ENCODE data around the gene RNF40.
A peak's percentile ranks its signal among the peaks of the same experiment; 100 is the strongest.

RNF40 gene

GRCh38 chr16:30761928-30762902 lies at the start of gene RNF40, which contains the start of gene CFAP119:
Gene RNF40 (plus strand): TSS chr16:30762322. CDS start chr16:30762546, 224 bp downstream.
Gene CFAP119 (minus strand): TSS chr16:30762062. CDS start chr16:30761748, 314 bp downstream.
- Histone ChIP-seq H3K4me3 (ENCODE audit: low read depth in 1 of 2, low read length in 2 of 2) (peak within 1 kb of the TSS; percentile 93 to 95), H3K27me3 (ENCODE audit: low read depth, low read length) (no peaks in the 10 kb centered on the region), H3K4me1 (ENCODE audit: control insufficient read depth in 1 of 2, insufficient read depth in 2 of 2, low read length in 2 of 2) (peaks cover 9 to 26% of the 10 kb centered on the region in 2 donors), H3K36me3 (ENCODE audit: control insufficient read depth in 1 of 2, insufficient read depth in 2 of 2, low read length in 2 of 2) (peaks cover 33 to 46% of the 10 kb centered on the region in 2 donors), H3K9me3 (ENCODE audit: control insufficient read depth in 1 of 2, low read length in 2 of 2) (no peaks in the 10 kb centered on the region), H3K27ac (ENCODE audit: low read length) (peak within 1 kb of the TSS; percentile 92)

DNA sequence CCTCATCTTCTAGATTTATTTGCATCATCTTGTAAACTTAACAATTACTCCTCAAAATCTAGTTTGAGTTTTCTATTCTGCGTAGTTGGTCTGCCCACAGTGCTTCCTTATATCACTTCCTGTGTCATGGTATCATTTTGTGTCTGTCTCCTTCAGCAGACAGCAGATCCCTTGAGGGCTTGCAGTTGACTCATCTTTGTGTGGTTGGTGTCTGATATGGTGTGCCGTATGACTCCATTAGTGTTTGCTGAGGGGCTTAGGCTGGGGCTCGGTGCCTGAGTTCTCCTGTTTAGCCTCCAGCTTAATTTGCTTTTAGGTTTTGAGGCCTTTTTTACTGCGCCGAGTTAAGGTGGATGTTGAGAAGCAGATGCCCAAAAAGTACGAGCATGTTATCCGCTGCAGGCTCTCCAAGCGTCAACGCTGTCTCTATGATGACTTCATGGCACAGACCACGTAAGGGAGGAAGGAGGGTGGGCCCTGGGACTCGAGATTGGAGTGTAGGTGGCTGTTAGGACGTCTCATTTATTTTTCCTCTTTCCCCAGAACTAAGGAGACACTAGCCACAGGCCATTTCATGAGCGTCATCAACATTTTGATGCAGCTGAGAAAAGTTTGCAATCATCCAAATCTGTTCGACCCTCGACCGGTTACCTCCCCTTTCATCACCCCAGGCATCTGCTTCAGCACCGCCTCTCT lies 46.2 kb upstream of the RNF40 start:
- Histone ChIP-seq H3K27ac (ENCODE audit: low read length) (no peak overlapping the region), H3K36me3 (ENCODE audit: control insufficient read depth in 1 of 2, insufficient read depth in 2 of 2, low read length in 2 of 2) (peaks cover 62 to 83% of the 10 kb centered on the region in 2 donors)

DNA sequence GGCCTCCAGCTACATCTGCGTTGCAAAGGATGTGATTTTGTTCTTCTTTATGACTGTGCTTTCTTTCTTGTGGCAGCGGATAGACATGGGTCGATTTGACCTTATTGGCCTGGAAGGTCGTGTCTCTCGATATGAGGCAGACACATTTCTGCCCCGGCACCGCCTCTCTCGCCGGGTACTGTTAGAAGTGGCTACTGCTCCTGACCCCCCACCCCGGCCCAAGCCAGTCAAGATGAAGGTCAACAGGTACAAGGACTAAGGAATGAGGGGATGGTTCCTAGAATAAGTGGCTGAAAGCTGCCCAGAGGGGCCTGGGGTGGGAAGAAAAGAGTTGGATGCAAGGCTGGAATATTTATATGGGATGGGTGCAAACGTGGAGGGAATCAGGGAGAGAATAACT lies 42.0 kb upstream of the RNF40 start:
- Histone ChIP-seq H3K4me3 (ENCODE audit: low read depth in 1 of 2, low read length in 2 of 2) (no peak overlapping the region), H3K36me3 (ENCODE audit: control insufficient read depth in 1 of 2, insufficient read depth in 2 of 2, low read length in 2 of 2) (peaks cover 74 to 88% of the 10 kb centered on the region in 2 donors), H3K27ac (ENCODE audit: low read length) (no peak overlapping the region)

More for the DNA sequence above, 46.2 kb upstream of the RNF40 start:
- Histone ChIP-seq H3K27me3 (ENCODE audit: low read depth, low read length) (no peaks in the 10 kb centered on the region), H3K4me1 (ENCODE audit: control insufficient read depth in 1 of 2, insufficient read depth in 2 of 2, low read length in 2 of 2) (no peaks in the 10 kb centered on the region), H3K9me3 (ENCODE audit: control insufficient read depth in 1 of 2, low read length in 2 of 2) (no peaks in the 10 kb centered on the region), H3K4me3 (ENCODE audit: low read depth in 1 of 2, low read length in 2 of 2) (no peak overlapping the region)

GRCh38 chr16:30720694-30721093 lies 41.4 kb upstream of the RNF40 start:
- H3K4me3 ChIP-seq (ENCODE audit: low read depth in 1 of 2, low read length in 2 of 2), result no peak overlapping the region
- H3K9me3 ChIP-seq (ENCODE audit: control insufficient read depth in 1 of 2, low read length in 2 of 2), result no peaks in the 10 kb centered on the region
- peaks cover 76 to 88% of the 10 kb centered on the region in 2 donors for H3K36me3 ChIP-seq (ENCODE audit: control insufficient read depth in 1 of 2, insufficient read depth in 2 of 2, low read length in 2 of 2)
- peaks cover 0 to 4% of the 10 kb centered on the region in 2 donors for H3K4me1 ChIP-seq (ENCODE audit: control insufficient read depth in 1 of 2, insufficient read depth in 2 of 2, low read length in 2 of 2)
- no peak overlapping the region for H3K27ac ChIP-seq (ENCODE audit: low read length)
- H3K27me3 ChIP-seq (ENCODE audit: low read depth, low read length), result no peaks in the 10 kb centered on the region

More for the DNA sequence above, 42.0 kb upstream of the RNF40 start:
- H3K27me3 ChIP-seq (ENCODE audit: low read depth, low read length), result no peaks in the 10 kb centered on the region
- H3K4me1 ChIP-seq (ENCODE audit: control insufficient read depth in 1 of 2, insufficient read depth in 2 of 2, low read length in 2 of 2), result no peaks in the 10 kb centered on the region
- H3K9me3 ChIP-seq (ENCODE audit: control insufficient read depth in 1 of 2, low read length in 2 of 2), result no peaks in the 10 kb centered on the region

DNA sequence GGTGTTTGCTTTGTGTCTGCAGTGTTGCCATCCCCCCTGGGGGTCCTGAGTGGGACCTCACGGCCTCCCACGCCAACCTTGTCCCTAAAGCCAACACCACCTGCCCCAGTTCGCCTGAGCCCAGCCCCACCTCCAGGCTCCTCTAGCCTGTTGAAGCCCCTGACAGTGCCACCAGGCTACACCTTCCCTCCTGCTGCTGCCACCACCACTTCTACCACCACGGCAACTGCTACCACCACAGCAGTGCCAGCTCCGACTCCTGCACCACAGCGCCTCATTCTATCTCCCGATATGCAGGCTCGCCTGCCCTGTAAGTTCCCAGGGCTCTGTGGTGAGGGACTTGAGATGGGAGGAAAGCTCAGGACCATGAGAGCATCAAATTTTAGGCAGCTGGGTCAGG lies 41.0 kb upstream of the RNF40 start:
- H3K4me3 ChIP-seq (ENCODE audit: low read depth in 1 of 2, low read length in 2 of 2), result no peak overlapping the region
- peaks cover 71 to 88% of the 10 kb centered on the region in 2 donors for H3K36me3 ChIP-seq (ENCODE audit: control insufficient read depth in 1 of 2, insufficient read depth in 2 of 2, low read length in 2 of 2)
- H3K27ac ChIP-seq (ENCODE audit: low read length), result no peak overlapping the region
- peaks cover 0 to 4% of the 10 kb centered on the region in 2 donors for H3K4me1 ChIP-seq (ENCODE audit: control insufficient read depth in 1 of 2, insufficient read depth in 2 of 2, low read length in 2 of 2)
- H3K9me3 ChIP-seq (ENCODE audit: control insufficient read depth in 1 of 2, low read length in 2 of 2), result no peaks in the 10 kb centered on the region
- no peaks in the 10 kb centered on the region for H3K27me3 ChIP-seq (ENCODE audit: low read depth, low read length)

DNA sequence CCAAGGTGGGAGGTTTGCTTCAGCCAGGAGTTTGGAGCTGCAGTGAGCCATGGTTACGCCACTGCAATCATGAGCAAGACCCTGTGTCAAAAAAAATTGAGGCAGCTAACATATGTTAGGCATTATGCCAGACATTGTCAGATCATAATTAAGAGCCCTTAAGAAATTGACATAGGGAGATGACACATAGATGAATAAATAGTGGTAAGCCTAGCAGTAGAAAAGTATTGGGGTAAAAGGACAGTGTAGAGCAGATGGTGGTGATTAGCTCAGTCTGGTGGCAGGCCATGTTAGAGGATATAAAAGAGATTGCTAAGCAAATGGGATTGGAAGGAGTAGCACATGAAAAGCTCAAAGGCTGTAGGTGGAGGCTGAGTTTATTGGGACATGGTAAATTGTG lies 40.5 kb upstream of the RNF40 start:
- H3K27me3 ChIP-seq (ENCODE audit: low read depth, low read length), result no peaks in the 10 kb centered on the region
- no peak overlapping the region for H3K4me3 ChIP-seq (ENCODE audit: low read depth in 1 of 2, low read length in 2 of 2)
- H3K4me1 ChIP-seq (ENCODE audit: control insufficient read depth in 1 of 2, insufficient read depth in 2 of 2, low read length in 2 of 2), result peaks cover 0 to 4% of the 10 kb centered on the region in 2 donors
- H3K9me3 ChIP-seq (ENCODE audit: control insufficient read depth in 1 of 2, low read length in 2 of 2), result no peaks in the 10 kb centered on the region
- peaks cover 67 to 84% of the 10 kb centered on the region in 2 donors for H3K36me3 ChIP-seq (ENCODE audit: control insufficient read depth in 1 of 2, insufficient read depth in 2 of 2, low read length in 2 of 2)
- no peak overlapping the region for H3K27ac ChIP-seq (ENCODE audit: low read length)

- peaks cover 0 to 4% of the 10 kb centered on the region in 2 donors for H3K4me1 ChIP-seq (ENCODE audit: control insufficient read depth in 1 of 2, insufficient read depth in 2 of 2, low read length in 2 of 2)
- H3K27me3 ChIP-seq (ENCODE audit: low read depth, low read length), result no peaks in the 10 kb centered on the region
- H3K9me3 ChIP-seq (ENCODE audit: control insufficient read depth in 1 of 2, low read length in 2 of 2), result no peaks in the 10 kb centered on the region
- no peak overlapping the region for H3K4me3 ChIP-seq (ENCODE audit: low read depth in 1 of 2, low read length in 2 of 2)
- no peak overlapping the region for H3K27ac ChIP-seq (ENCODE audit: low read length)
- H3K36me3 ChIP-seq (ENCODE audit: control insufficient read depth in 1 of 2, insufficient read depth in 2 of 2, low read length in 2 of 2), result peaks cover 59 to 75% of the 10 kb centered on the region in 2 donors
Measured at GRCh38 chr16:30722443-30722842, 39.7 kb upstream of the RNF40 start.

DNA sequence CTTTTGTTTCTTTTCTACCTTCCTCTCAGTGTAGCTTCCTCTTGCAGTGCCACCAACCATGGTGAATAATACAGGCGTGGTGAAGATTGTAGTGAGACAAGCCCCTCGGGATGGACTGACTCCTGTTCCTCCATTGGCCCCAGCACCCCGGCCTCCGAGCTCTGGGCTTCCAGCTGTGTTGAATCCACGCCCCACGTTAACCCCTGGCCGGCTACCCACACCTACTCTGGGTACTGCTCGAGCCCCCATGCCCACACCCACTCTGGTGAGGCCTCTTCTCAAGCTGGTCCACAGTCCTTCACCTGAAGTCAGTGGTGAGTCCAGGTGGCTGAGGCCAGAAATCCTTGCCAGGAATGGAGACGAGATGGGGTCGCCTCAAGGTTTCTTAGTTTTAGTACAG lies 39.2 kb upstream of the RNF40 start:
- Histone ChIP-seq H3K27me3 (ENCODE audit: low read depth, low read length) (no peaks in the 10 kb centered on the region), H3K27ac (ENCODE audit: low read length) (no peak overlapping the region)

DNA sequence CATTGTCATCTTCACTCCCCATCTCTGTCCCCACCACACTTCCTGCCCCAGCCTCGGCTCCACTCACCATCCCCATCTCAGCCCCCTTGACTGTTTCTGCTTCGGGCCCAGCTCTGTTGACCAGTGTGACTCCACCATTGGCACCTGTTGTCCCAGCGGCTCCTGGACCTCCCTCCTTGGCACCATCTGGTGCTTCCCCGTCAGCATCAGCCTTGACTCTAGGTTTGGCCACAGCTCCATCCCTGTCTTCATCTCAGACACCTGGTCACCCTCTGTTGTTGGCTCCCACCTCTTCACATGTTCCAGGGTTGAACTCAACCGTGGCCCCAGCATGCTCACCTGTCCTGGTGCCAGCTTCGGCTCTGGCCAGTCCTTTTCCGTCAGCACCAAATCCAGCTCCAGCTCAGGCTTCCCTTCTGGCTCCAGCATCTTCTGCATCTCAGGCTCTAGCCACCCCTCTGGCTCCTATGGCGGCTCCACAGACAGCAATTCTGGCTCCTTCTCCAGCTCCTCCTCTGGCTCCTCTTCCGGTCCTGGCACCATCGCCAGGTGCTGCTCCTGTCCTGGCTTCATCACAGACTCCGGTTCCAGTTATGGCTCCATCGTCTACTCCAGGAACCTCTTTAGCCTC lies 38.3 kb upstream of the RNF40 start:
- Histone ChIP-seq H3K4me1 (ENCODE audit: control insufficient read depth in 1 of 2, insufficient read depth in 2 of 2, low read length in 2 of 2) (peaks cover 0 to 7% of the 10 kb centered on the region in 2 donors), H3K27ac (ENCODE audit: low read length) (no peak overlapping the region), H3K36me3 (ENCODE audit: control insufficient read depth in 1 of 2, insufficient read depth in 2 of 2, low read length in 2 of 2) (peaks cover 62 to 71% of the 10 kb centered on the region in 2 donors)

More for the DNA sequence above, 39.2 kb upstream of the RNF40 start:
- peaks cover 60 to 74% of the 10 kb centered on the region in 2 donors for H3K36me3 ChIP-seq (ENCODE audit: control insufficient read depth in 1 of 2, insufficient read depth in 2 of 2, low read length in 2 of 2)
- H3K4me1 ChIP-seq (ENCODE audit: control insufficient read depth in 1 of 2, insufficient read depth in 2 of 2, low read length in 2 of 2), result peaks cover 0 to 5% of the 10 kb centered on the region in 2 donors
- no peaks in the 10 kb centered on the region for H3K9me3 ChIP-seq (ENCODE audit: control insufficient read depth in 1 of 2, low read length in 2 of 2)
- H3K4me3 ChIP-seq (ENCODE audit: low read depth in 1 of 2, low read length in 2 of 2), result no peak overlapping the region

DNA sequence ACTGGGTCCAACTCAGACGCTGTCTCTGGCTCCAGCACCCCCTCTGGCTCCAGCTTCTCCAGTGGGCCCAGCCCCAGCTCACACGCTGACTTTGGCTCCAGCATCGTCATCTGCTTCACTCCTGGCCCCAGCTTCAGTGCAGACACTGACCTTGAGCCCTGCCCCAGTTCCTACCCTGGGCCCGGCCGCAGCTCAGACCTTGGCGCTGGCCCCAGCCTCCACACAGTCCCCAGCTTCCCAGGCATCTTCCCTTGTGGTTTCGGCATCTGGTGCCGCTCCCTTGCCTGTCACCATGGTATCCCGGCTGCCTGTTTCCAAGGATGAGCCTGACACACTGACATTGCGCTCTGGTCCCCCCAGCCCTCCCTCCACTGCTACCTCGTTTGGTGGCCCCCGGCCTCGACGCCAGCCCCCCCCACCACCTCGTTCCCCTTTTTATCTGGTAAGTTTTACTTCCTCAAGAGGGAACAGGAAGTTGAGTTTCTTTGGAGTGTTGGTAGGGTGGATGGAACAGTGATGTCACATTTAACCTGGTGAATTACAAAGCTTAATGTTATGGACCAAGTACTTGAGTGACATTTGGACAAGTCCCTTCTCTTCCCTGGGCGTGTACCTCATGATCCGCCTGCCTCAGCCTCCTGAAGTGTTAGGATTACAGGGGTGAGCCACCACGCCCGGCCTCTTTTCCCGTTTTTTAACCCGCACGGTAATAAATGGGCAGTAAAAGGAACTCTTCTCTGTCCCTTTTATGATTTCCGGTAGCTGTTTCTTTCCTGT lies 37.3 kb upstream of the RNF40 start:
- Histone ChIP-seq H3K27ac (ENCODE audit: low read length) (no peak overlapping the region), H3K4me1 (ENCODE audit: control insufficient read depth in 1 of 2, insufficient read depth in 2 of 2, low read length in 2 of 2) (peaks cover 0 to 7% of the 10 kb centered on the region in 2 donors), H3K9me3 (ENCODE audit: control insufficient read depth in 1 of 2, low read length in 2 of 2) (no peaks in the 10 kb centered on the region), H3K27me3 (ENCODE audit: low read depth, low read length) (no peaks in the 10 kb centered on the region), H3K4me3 (ENCODE audit: low read depth in 1 of 2, low read length in 2 of 2) (no peak overlapping the region), H3K36me3 (ENCODE audit: control insufficient read depth in 1 of 2, insufficient read depth in 2 of 2, low read length in 2 of 2) (peaks cover 66 to 74% of the 10 kb centered on the region in 2 donors)

More for the DNA sequence above, 38.3 kb upstream of the RNF40 start:
- Histone ChIP-seq H3K9me3 (ENCODE audit: control insufficient read depth in 1 of 2, low read length in 2 of 2) (no peaks in the 10 kb centered on the region), H3K27me3 (ENCODE audit: low read depth, low read length) (no peaks in the 10 kb centered on the region), H3K4me3 (ENCODE audit: low read depth in 1 of 2, low read length in 2 of 2) (no peak overlapping the region)

All from muscle layer of duodenum (tissue), 2 donors.